SH-SY5Y (cell line): ENCODE measurements around the gene URAD.

Experiments
- GATA2 ChIP-seq: IDR thresholded peaks from 2 replicates; pipeline ENCODE4 v1.6.1; 2011; ENCODE audit warnings: mild to moderate bottlenecking, low read depth, low read length
- GATA3 ChIP-seq: IDR thresholded peaks from 2 replicates; pipeline ENCODE4 v1.6.1; 2011; ENCODE audit warnings: low read depth, mild to moderate bottlenecking, low read length, moderate library complexity

The URAD gene

DNA sequence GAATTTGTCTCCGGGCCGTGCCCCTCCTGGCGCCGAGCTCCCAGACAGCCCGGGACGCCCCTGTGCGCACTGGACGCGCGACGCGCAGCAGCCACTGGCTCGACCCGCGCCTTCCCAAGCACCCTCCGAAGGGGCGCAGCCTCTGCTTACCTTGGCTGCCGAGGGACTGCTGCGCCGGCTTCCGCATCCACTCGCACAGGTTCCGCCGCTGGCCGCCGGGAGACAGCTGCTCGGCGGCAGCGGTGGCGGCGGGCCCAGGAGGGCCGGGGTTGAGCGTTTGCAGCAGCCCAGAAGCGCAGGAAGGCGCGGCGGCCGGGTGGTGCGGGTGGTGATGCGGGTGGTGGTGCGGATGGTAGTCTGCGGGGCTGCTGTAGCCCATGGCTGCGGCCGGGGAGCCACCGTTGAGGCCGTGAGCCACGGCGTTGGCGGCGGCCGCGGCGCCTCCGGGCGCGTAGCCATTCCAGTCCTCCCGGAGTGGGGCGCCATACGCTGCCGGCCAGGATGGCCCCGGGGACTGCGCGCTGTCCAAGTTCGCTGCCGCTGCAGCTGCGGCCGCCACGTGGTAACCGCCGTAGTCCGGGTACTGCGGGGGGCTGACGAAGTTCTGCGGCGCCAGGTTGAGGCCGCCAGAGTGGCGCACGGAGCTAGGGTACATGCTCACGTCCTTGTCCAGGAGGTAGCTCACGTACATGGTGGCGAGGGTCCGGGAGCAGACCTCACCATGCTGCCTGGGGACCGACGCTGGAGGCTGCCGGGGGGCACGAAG, 20.0 kb downstream of the URAD start:
- no peak for TF ChIP-seq GATA2
- TF ChIP-seq GATA3: no peak

DNA sequence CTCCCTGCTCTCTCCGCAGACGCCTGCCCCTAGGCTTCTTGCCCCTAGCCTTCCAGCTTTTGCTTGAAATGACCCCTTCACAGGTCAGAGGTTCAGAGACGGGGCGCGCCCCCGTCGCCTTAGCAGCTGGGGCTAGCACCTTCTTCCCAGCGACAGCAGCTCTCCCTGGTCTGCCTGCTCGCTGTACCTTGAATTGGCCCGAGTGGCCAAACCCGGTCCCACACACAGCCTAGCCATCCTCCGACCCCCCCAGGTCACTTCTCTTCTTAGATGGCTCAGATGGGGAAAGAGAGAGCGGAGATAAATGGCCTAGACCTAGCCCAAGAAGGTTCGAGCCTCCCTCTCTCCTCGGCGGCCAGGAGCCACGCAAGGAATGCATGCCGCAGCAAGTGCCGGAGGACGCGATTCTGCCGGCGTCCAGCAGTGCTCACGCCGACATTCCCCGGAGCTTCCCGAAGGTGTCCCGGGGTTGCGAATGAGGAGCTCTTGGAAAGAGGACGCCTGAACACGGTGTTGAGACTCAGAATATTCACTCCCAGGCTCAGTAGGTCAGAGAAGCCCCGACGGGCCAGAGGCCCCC, 20.7 kb downstream of the URAD start:
- TF ChIP-seq GATA3 (no peak), GATA2 (no peak)

DNA sequence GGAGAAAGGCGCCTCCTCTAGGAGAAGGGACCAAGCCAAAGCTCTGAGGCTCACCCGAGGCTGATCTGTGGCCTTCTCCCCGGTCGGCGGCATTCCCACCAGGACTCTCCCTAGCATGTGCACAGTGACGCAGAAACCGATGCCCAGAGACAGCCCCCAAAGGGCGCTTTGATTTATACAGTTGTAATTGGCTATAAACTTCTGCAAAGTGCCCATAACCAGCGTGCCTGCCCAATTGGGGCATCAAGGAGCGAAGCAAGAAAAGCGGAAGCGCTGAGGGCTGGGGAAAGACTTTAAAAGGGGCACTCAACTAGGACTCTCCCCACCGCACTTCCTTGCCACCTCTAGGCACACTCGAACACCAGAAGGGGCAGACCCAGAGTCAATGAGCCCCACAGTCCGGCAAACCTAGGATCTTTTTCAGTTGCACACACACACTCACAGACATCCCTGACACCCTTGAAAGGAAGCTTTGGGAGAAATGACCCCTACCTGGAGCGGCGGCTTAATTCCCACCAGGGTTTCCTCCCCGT, 21.2 kb downstream of the URAD start:
- TF ChIP-seq GATA2 (no peak), GATA3 (no peak)

DNA sequence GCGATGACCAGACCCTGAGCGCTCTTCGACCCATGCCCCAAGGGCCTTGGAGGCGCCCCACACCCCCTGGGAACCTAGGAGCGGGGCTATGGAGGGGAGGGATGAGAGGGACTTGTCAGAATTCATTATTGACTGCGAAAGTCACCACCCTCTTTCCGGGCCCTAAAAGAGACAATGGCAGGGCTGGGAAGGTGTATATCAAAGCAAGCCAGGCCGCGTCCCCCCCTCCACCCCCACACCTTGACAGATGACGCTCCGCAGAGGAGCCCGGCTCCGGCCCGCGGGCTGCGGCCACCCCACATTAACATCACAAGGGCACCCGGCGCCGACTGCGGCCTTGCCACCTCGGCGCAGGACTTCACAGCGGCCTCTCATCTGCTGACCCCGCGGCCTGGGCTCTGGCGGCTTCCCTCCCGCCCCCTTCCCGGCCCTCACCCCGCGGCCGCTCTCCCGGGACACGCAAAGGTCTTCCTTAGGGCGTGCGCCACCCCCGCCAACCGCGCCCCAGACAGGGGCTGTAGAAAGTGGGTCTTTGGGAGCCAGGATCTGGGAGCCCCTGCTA, 21.8 kb downstream of the URAD start:
- no peak for TF ChIP-seq GATA3
- no peak for TF ChIP-seq GATA2

DNA sequence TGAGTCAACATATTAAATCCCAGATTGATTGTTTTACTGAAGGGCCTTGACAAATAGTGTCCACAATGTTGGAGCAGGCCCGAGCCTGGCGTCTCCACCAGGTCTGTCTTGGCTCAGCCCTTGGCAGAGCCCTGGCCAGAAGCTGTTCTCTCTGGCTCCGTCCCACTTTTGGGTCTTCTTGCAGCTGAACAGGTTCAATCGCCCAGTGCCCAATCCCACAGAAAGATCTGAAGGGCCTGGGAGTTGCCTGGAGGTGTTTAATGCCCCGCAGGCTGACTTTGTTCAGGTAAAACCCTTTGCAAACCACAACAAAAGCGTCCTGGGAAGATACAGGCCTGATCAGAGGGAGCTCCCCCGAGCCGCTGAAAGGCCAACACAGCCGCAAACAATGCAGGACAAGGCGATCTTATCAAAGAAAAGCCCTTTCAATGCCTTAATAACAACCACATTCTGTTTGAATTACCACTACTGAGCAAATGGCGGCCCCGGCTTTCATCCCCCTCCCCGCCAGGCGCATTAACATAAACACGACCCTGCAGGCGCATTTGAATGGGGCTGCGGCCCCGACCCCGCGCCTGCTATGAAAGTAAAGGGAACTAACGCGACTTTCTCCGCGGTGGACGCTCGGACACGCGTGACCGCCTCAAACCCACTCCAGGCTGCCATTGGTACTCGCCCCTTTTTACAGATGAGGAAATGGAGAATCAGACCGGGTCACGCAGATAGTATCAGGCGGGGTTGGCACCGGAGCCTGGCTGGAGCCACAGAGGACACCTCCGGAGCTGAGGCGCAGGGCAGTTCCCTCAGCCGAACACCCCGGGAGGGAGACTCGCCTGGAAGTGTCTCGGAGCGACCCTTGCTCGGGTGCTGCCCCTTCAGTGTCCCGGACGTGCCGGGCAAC, 22.5 kb downstream of the URAD start:
- no peak for TF ChIP-seq GATA2
- TF ChIP-seq GATA3: no peak

DNA sequence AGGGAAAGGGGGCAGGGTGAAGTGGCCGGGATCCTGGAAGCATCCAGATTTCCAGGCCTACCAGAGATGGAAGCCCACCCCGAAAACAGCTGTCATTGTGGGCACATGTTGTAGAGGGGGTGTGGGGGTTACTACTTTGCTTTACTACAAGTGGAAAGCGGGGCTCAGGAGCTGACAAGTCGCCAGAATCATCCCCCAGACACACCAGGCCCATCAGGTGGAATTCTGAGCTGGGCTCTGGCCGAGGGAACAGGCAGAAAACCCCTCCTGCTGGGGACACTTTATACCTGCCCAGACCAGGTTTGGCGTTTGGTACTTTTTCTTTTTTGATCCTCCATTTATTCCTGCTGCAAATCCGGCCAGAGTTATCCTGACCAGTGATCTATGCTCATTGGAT, 23.2 kb downstream of the URAD start:
- TF ChIP-seq GATA2 (no peak), GATA3 (no peak)

DNA sequence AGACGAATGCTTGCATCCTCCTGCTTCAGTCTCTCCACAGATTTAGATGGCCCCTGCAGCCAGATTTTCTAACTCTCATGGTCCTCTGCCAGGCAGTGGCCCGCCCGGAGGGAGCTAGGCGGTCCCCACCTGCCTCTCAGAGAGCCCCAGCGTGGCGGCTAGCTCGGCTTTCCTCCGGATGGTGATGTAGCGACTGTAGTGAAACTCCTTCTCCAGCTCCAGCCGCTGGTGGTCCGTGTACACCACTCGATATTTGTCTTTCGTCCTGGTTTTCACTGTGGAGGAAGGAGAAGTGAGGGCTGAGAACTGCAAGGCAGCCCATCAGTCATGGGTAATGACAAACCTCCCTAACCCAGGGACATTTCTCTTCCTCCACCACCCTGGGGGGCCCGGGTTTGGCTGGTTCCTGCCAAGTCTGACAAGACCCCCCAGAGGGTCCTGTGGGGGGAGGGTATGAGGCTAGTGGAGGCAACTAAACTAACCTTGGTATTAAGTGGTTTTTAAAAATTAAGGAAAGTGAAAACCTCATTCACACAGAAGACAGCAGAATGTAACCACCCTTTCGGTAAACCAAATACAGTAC, 23.7 kb downstream of the URAD start:
- TF ChIP-seq GATA3 (no peak), GATA2 (no peak)

DNA sequence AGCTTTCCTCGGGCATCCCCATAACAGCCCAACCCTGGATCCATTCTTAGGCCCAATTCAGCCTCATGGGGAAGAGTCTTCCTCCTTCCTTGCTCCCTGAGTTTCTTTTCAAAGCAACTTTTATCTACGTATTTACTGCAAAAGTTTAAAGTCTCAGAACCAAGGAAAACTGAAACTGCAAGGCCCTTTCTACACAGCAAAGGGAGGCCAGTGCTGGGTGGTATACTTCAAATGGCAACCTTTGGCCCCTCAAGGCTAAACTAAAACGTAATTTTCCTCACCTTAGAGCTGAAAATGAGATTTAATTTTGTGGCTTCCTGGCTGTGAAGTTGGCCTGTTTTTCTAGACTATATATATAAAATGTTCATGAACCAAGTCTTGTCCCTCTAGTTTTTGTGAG, 25.0 kb downstream of the URAD start:
- TF ChIP-seq GATA2 (no peak), GATA3 (no peak)

DNA sequence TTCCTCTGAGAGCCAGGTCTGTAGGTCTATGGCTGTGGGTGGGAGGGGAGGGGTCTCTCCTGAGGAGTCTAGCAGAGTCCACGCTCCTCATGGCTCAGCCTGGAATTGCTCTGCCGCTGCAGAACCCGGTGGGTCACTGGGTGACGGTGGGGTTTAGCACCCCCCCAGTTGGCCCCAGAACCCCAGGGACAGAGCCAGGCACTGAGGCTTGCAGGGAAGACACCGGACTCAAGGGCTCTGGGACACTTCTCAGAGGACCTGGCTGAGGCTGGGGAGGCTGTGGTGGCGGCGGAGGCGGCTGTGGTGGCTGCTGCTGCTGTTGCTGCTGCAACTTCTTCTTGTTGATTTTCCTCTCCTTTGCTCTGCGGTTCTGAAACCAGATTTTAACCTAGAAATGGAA, 25.5 kb downstream of the URAD start:
- TF ChIP-seq GATA3: no peak
- no peak for TF ChIP-seq GATA2

DNA sequence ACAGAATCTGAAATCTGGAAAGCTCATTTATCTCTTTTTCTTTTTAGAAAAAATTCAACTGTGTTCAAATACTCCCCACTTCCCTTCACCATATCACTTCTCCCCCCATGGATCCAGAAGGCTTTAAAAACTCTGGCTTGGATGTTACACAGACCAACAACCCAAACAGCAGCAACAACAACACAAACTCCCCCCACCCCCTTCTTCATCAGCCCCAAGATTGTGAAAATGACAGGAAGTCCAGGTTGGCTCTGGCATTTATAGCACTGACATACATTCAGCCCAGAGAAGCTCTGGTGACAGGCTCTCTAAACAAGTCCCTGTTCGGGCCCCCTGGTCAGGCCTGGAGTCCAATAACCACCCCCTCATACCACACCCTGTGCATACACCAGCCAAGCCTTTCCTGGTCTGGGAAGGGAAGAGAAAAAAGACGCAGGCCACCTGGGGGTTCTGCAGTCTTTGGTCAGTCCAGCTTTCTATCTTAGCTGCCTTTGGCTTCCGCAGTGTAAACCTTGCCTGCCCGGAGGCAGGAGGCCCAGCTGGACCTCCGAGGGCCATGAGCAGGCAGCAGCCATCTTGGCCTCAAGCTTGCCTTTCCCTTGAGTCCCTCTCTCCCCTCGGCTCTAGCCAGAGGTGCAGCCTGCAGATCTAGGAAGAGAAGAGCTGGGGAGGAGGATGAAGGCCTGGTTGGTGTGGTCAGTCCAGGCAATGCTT, 26.2 kb downstream of the URAD start:
- TF ChIP-seq GATA3 (no peak), GATA2 (no peak)

DNA sequence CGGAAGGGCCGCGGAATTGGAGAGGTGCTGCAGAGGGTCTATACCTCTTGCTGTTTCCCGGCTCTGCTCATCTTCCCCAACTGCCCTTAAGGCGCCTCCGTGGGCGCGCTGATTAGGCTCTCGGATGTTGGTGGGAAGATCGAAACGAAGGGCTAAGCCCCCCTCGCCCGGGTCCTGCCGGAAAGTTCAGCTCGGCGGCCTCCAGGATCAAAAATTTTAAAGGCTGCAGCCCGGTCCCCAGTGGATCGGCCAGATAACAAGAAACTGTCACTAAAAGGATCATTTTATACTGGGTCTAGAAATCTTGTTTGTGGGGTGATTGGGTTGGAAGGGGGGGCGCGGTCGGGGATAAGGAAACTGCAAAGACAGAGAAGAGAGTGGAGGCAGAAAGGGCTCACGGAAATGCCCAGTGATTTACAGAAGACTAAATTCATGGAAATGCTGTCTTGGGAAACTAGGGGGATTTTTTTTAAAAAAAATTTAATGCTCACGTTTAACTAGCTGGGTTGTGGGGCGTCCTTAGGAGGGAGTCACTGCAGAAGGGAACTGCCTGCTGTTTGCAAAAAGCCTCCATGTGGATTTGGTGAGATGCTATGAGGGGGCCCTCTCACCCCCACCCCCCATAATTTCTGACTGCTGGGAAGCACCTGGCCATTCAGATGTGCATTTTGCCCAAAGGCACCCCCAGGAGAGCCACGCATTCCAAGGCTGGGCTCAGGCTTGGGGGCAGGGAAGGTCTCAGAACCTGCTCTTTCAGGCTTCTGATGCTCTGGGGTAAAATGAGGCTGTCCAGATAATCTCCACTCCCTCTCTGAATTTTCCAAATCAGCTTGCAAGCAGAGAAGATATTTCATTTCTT, 27.0 kb downstream of the URAD start:
- TF ChIP-seq GATA2 (no peak), GATA3 (no peak)
